Prostate gland (tissue), 2 donors: ENCODE measurements around the gene AFF2. TPM values are rescaled to one million over a fixed set of nuclear protein-coding genes. Genes with fewer than 3 reads are reported as not detected.

Experiments used
- DNase-seq: peaks from one replicate; pipeline ENCODE4 v3.0.0-alpha.2; 2019; ENCODE audit warnings: low spot score
- H3K27ac ChIP-seq, 2 donors: fragments of 200-600 bp; sonication (generic); 2 replicates each; pipeline ENCODE4 v1.5.1; 2017 to 2019
- H3K27me3 ChIP-seq: fragments of 200-600 bp; sonication (generic); replicated peaks from 2 replicates; pipeline ENCODE4 v1.5.1; 2019; ENCODE audit not compliant: insufficient read depth
- H3K36me3 ChIP-seq, 2 donors: fragments of 200-600 bp; sonication (generic); 1 replicate in 1 of 2; 2 replicates in 1 of 2; pipeline versions ENCODE4 v1.5.1 to v1.8.1; 2017 to 2019
- H3K4me1 ChIP-seq: fragments of 200-600 bp; sonication (generic); replicated peaks from 2 replicates; pipeline ENCODE4 v1.5.1; 2019
- H3K4me3 ChIP-seq, 2 donors: fragments of 200-600 bp; sonication (generic); 2 replicates each; pipeline ENCODE4 v1.5.1; 2017 to 2019
- H3K9me3 ChIP-seq: fragments of 200-600 bp; sonication (generic); 2 replicates; pipeline ENCODE4 v1.5.1; 2017
- CTCF ChIP-seq, 4 experiments: fragments of 200-600 bp in 2 of 4; fragments of 450-650 bp in 2 of 4; sonication (generic) in 2 of 4; IDR thresholded peaks; 1 replicate in 3 of 4; 2 replicates in 1 of 4; pipeline ENCODE4 v1.5.1; 2016 to 2019; ENCODE audit warnings: antibody characterized with exemption in 4 of 4, mild to moderate bottlenecking in 2 of 4, moderate library complexity in 2 of 4
- POLR2A ChIP-seq: fragments of 450-650 bp; IDR thresholded peaks from one replicate; pipeline ENCODE4 v1.6.1; 2016; ENCODE audit warnings: antibody characterized with exemption, mild to moderate bottlenecking
- POLR2AphosphoS5 ChIP-seq: sonication (generic); formaldehyde crosslinking; IDR thresholded peaks from one replicate; pipeline ENCODE4 v1.6.1; 2017; ENCODE audit warnings: antibody characterized with exemption
- WGBS: methylation state at CpG from one replicate; pipeline ENCODE4 v1.1.5; 2018; 5-methylcytosine and 5-hydroxymethylcytosine counted together
- intact Hi-C: fragments of 100-400 bp; cut with DNase I; formaldehyde crosslinking; loops from one replicate; pipeline ENCODE4 v1.14.2; 2022
- total RNA-seq, 2 donors: library from RNA; depleted of rRNA; stranded (reverse); fragments of >200 nt; gene quantifications; one replicate each; pipeline ENCODE4 v1.1.0, GENCODE V29; 2016

The AFF2 gene
- total RNA-seq, 2 donors from 2014 or later: 0.27 to 22.2 TPM

GRCh38 chrX:148856505-148856904 lies 356.1 kb downstream of the AFF2 start:
- Histone ChIP-seq H3K27ac (no peak overlapping the region), H3K27me3 (no peaks in the 10 kb centered on the region), H3K36me3 (no peaks in the 10 kb centered on the region), H3K9me3 (no peaks in the 10 kb centered on the region), H3K4me1 (no peaks in the 10 kb centered on the region), H3K4me3 (no peak overlapping the region)
- WGBS: 31% methylated on average over 1 of the region's 1 CpG
- TF ChIP-seq POLR2AphosphoS5 (no peak), CTCF (IDR thresholded peaks at IDR 0.05) (no peak), POLR2A (no peak)
- no peak for DNase-seq
- intact Hi-C loops: no loop called here

GRCh38 chrX:148865277-148866210 lies 365.1 kb downstream of the AFF2 start:
- Histone ChIP-seq H3K36me3 (no peaks in the 10 kb centered on the region), H3K4me3 (no peak overlapping the region), H3K9me3 (no peaks in the 10 kb centered on the region), H3K27ac (no peak overlapping the region), H3K27me3 (no peaks in the 10 kb centered on the region), H3K4me1 (no peaks in the 10 kb centered on the region)
- intact Hi-C loops: no loop called here
- WGBS: 82% methylated on average over 9 of the region's 9 CpGs
- TF ChIP-seq POLR2AphosphoS5: no peak
- no peak for TF ChIP-seq CTCF (IDR thresholded peaks at IDR 0.05)
- TF ChIP-seq POLR2A: no peak
- DNase-seq: no peak

- Histone ChIP-seq H3K9me3 (no peaks in the 10 kb centered on the region), H3K4me3 (no peak overlapping the region), H3K36me3 (no peaks in the 10 kb centered on the region), H3K27me3 (no peaks in the 10 kb centered on the region), H3K27ac (no peak overlapping the region), H3K4me1 (no peaks in the 10 kb centered on the region)
- DNase-seq: no peak
- WGBS: 77% methylated on average over 2 of the region's 2 CpGs
- intact Hi-C loops: no loop called here
- no peak for TF ChIP-seq CTCF (IDR thresholded peaks at IDR 0.05)
- no peak for TF ChIP-seq POLR2A
- no peak for TF ChIP-seq POLR2AphosphoS5
Observed at GRCh38 chrX:148867596-148867995, 367.2 kb downstream of the AFF2 start.

GRCh38 chrX:148871422-148872160 lies 371.2 kb downstream of the AFF2 start:
- no peaks in the 10 kb centered on the region for H3K27me3 ChIP-seq
- no peak overlapping the region for H3K27ac ChIP-seq
- no peak for DNase-seq
- no peaks in the 10 kb centered on the region for H3K4me1 ChIP-seq
- TF ChIP-seq CTCF (IDR thresholded peaks at IDR 0.05) (no peak), POLR2AphosphoS5 (no peak), POLR2A (no peak)
- H3K4me3 ChIP-seq: no peak overlapping the region
- intact Hi-C loops: no loop called here
- no peaks in the 10 kb centered on the region for H3K36me3 ChIP-seq
- no peaks in the 10 kb centered on the region for H3K9me3 ChIP-seq
- WGBS: 30% methylated on average over 7 of the region's 7 CpGs
